SHP77 treated with DMSO at 0.1 percent for 48 hours (cell line): Measurements from ENCODE around the gene FMO3.

ENCODE experiments used
- DNase-seq: peaks from one replicate; lab custom pipeline; 2025; lab: John Stamatoyannopoulos, UW

The FMO3 gene

GRCh38 chr1:171116676-171117075 lies 26.0 kb downstream of the FMO3 start:
- no peak for DNase-seq

GRCh38 chr1:171117085-171117484 lies 26.4 kb downstream of the FMO3 start:
- no peak for DNase-seq

GRCh38 chr1:171119648-171120047 lies 28.9 kb downstream of the FMO3 start:
- no peak for DNase-seq

GRCh38 chr1:171122299-171122698 lies 31.6 kb downstream of the FMO3 start:
- no peak for DNase-seq

GRCh38 chr1:171122893-171123292 lies 32.2 kb downstream of the FMO3 start:
- no peak for DNase-seq

GRCh38 chr1:171126504-171126903 lies 35.8 kb downstream of the FMO3 start:
- no peak for DNase-seq

GRCh38 chr1:171127099-171127498 lies 36.4 kb downstream of the FMO3 start:
- DNase-seq, result no peak

GRCh38 chr1:171127501-171127900 lies 36.8 kb downstream of the FMO3 start:
- no peak for DNase-seq

- DNase-seq, result no peak
These were observed 37.8 kb downstream of the FMO3 start for GRCh38 chr1:171128463-171128862.

GRCh38 chr1:171134204-171134923 lies 43.7 kb downstream of the FMO3 start:
- DNase-seq, result no peak

GRCh38 chr1:171137580-171137979 lies 46.9 kb downstream of the FMO3 start:
- DNase-seq, result no peak

- no peak for DNase-seq
These were observed 48.3 kb downstream of the FMO3 start for GRCh38 chr1:171138980-171139379.

- no peak for DNase-seq
These were observed 49.2 kb downstream of the FMO3 start for GRCh38 chr1:171139890-171140289.

- DNase-seq, result no peak
These were observed 49.7 kb downstream of the FMO3 start for GRCh38 chr1:171140401-171140800.

- DNase-seq, result no peak
These were observed 50.4 kb downstream of the FMO3 start for GRCh38 chr1:171140956-171141687.

- no peak for DNase-seq
These were observed 51.1 kb downstream of the FMO3 start for GRCh38 chr1:171141688-171142415.

GRCh38 chr1:171142416-171143385 lies 52.0 kb downstream of the FMO3 start:
- no peak for DNase-seq

- DNase-seq, result no peak
These were observed 59.5 kb downstream of the FMO3 start for GRCh38 chr1:171150156-171150555.

- no peak for DNase-seq
These were observed 61.8 kb downstream of the FMO3 start for GRCh38 chr1:171152549-171152948.

GRCh38 chr1:171155484-171155883 lies 64.8 kb downstream of the FMO3 start:
- DNase-seq, result no peak

GRCh38 chr1:171158096-171158495 lies 67.4 kb downstream of the FMO3 start:
- no peak for DNase-seq

- no peak for DNase-seq
These were observed 67.8 kb downstream of the FMO3 start for GRCh38 chr1:171158551-171158950.
